ENCODE results near the gene SPATA6. TPM values are rescaled to one million over a fixed set of nuclear protein-coding genes. Genes with fewer than 3 reads are reported as not detected.
"Not testable (repeated sequence)": the region's sequence is repeated elsewhere in the genome, so short reads cannot be mapped to it uniquely, and the experiment has no call there.

The SPATA6 gene
- polyA plus RNA-seq, 1 donor: 8.2 TPM

DNA sequence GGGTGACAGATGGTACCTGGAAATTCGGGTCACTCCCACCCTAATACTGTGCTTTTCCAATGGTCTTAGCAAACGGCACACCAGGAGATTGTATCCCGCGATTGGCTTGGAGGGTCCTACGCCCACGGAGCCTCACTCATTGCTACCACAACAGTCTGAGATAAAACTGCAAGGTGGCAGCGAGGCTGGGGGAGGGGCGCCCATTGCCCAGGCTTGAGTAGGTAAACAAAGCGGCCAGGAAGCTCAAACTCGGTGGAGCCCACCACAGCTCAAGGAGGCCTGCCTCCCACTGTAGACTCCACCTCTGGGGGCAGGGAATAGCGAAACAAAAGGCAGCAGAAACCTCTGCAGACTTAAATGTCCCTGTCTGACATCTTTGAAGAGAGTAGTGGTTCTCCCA is 160.2 kb downstream of the SPATA6 start:
- not testable (repeated sequence) for H3K9me3 ChIP-seq (ENCODE audit: control insufficient read depth, low read depth, low read length); H3K4me3 ChIP-seq (ENCODE audit: low read length); H3K27me3 ChIP-seq (ENCODE audit: control insufficient read depth, insufficient read depth, low read length); H3K36me3 ChIP-seq (ENCODE audit: control insufficient read depth, insufficient read depth, low read length); H3K4me1 ChIP-seq (ENCODE audit: control insufficient read depth, insufficient read depth, low read length); DNase-seq; H3K27ac ChIP-seq (ENCODE audit: low read length)
- no CpG with 5 or more reads among the region's 11 CpGs for WGBS (ENCODE audit: insufficient coverage, low lambda C conversion rate)

DNA sequence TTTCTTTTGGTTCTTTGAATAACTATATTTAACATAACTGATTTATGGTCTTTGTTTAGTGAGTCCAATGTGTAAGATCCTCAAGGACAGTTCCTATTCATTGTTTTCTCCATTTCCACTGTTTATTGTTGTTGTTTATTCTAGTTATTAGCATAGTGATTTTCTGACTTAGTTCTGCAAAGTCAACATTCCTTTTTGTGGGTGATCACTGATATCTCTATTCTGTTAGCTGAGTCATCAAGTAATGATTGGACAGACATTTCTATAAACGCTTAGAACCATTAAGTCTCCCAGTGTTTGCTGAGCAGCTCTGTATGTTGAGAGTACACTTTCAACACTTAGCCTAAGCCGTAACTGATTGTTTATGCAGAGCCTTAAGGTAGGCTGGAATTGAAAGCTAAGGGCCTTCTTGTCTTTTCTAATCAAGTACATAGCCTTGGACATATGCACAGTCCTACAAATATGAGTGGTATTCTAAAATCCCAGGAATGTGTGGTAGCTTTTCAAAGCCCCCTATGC is 162.4 kb downstream of the SPATA6 start:
- Histone ChIP-seq H3K27ac (ENCODE audit: low read length) (no peak overlapping the region), H3K36me3 (ENCODE audit: control insufficient read depth, insufficient read depth, low read length) (no peaks in the 10 kb centered on the region), H3K4me1 (ENCODE audit: control insufficient read depth, insufficient read depth, low read length) (no peaks in the 10 kb centered on the region), H3K9me3 (ENCODE audit: control insufficient read depth, low read depth, low read length) (no peaks in the 10 kb centered on the region), H3K4me3 (ENCODE audit: low read length) (no peak overlapping the region), H3K27me3 (ENCODE audit: control insufficient read depth, insufficient read depth, low read length) (no peaks in the 10 kb centered on the region)
- DNase-seq: no peak
- no CpG with 5 or more reads among the region's 2 CpGs for WGBS (ENCODE audit: insufficient coverage, low lambda C conversion rate)

DNA sequence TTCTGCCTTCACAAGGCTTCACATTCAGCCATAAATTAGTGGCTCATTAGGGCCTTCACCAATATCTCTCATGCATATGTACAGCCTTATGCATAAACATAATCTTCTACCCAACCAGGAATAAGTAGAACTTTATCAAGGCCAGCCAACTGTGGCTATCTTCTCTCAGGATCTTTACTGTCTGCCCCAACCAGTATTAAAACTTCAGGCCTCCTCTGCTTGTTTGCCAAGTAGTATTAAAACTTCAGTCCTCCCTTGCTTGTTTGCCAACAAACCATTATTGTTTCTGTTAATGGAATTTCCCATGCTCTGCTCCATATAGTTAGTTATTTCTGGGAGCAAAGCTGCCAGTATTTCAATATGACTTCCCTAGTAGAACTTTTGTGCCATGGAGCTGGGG is 169.4 kb downstream of the SPATA6 start:
- Histone ChIP-seq H3K4me1 (ENCODE audit: control insufficient read depth, insufficient read depth, low read length) (no peaks in the 10 kb centered on the region), H3K4me3 (ENCODE audit: low read length) (no peak overlapping the region), H3K27ac (ENCODE audit: low read length) (no peak overlapping the region), H3K9me3 (ENCODE audit: control insufficient read depth, low read depth, low read length) (peaks cover 8% of the 10 kb centered on the region), H3K36me3 (ENCODE audit: control insufficient read depth, insufficient read depth, low read length) (no peaks in the 10 kb centered on the region), H3K27me3 (ENCODE audit: control insufficient read depth, insufficient read depth, low read length) (no peaks in the 10 kb centered on the region)
- no peak for DNase-seq

DNA sequence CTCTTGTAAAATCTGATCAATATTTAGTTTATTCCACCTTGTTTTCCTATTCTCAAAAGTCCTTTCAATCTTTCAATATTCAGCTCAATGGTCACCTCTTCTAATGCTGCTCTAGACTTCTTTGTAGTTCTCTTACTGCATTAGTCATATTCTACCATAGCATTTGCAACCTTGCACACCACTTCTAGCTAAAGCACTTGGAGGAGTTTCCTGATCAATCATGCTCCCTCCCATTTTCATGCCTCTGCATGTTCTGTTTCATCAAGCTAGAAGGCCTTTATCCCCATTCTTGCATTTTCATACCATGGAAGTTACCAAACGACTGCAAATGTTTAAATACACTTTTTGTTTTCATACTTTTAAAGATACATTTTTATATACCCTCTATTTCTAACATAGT is 177.3 kb downstream of the SPATA6 start:
- Histone ChIP-seq H3K36me3 (ENCODE audit: control insufficient read depth, insufficient read depth, low read length) (no peaks in the 10 kb centered on the region), H3K9me3 (ENCODE audit: control insufficient read depth, low read depth, low read length) (no peaks in the 10 kb centered on the region), H3K27me3 (ENCODE audit: control insufficient read depth, insufficient read depth, low read length) (no peaks in the 10 kb centered on the region), H3K4me3 (ENCODE audit: low read length) (no peak overlapping the region), H3K4me1 (ENCODE audit: control insufficient read depth, insufficient read depth, low read length) (no peaks in the 10 kb centered on the region), H3K27ac (ENCODE audit: low read length) (no peak overlapping the region)
- WGBS (ENCODE audit: insufficient coverage, low lambda C conversion rate): no CpG with 5 or more reads among the region's 1 CpG
- no peak for DNase-seq

DNA sequence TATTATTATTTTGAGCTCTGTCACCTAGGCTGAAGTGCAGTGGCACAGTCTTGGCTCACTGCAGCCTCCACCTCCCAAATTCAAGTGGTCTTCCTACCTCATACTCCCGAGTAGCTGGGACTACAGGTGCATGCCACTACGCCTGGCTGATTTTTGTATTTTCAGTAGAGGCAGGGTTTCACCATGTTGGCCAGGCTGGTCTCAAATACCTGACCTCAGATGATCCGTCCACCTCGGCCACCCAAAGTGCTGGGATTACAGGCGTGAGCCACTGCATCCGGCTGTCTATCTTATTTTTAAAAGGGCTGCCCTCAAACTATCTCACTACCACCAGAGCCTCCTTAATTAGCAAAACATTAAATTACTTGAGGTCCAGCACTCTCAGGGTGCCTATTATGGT is 177.9 kb downstream of the SPATA6 start:
- no CpG with 5 or more reads among the region's 6 CpGs for WGBS (ENCODE audit: insufficient coverage, low lambda C conversion rate)
- DNase-seq; H3K4me1 ChIP-seq (ENCODE audit: control insufficient read depth, insufficient read depth, low read length); H3K4me3 ChIP-seq (ENCODE audit: low read length); H3K36me3 ChIP-seq (ENCODE audit: control insufficient read depth, insufficient read depth, low read length); H3K27me3 ChIP-seq (ENCODE audit: control insufficient read depth, insufficient read depth, low read length); H3K9me3 ChIP-seq (ENCODE audit: control insufficient read depth, low read depth, low read length); H3K27ac ChIP-seq (ENCODE audit: low read length): not testable (repeated sequence)

DNA sequence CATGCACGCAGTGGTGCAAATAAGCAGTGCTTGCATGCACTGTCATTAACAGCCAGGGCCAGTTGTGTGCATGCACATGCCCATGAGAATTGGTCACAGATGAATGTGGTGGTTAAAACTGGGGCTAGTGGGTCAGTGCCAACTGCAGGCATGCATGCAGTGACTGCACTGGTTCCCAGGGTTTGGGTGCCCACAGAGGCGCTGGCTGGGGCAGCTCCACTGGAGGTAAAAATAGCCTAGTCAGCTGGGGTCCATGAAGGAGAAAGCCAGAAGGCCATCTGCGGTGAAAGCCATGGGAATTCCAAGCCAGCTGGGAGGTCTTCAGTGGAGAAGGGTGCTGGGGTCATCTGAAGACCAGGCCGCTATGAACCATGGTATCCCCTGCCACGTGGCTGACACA is 179.3 kb downstream of the SPATA6 start:
- H3K4me1 ChIP-seq (ENCODE audit: control insufficient read depth, insufficient read depth, low read length): no peaks in the 10 kb centered on the region
- H3K27ac ChIP-seq (ENCODE audit: low read length): no peak overlapping the region
- H3K27me3 ChIP-seq (ENCODE audit: control insufficient read depth, insufficient read depth, low read length): no peaks in the 10 kb centered on the region
- no peaks in the 10 kb centered on the region for H3K9me3 ChIP-seq (ENCODE audit: control insufficient read depth, low read depth, low read length)
- DNase-seq: no peak
- no CpG with 5 or more reads among the region's 5 CpGs for WGBS (ENCODE audit: insufficient coverage, low lambda C conversion rate)
- no peak overlapping the region for H3K4me3 ChIP-seq (ENCODE audit: low read length)
- H3K36me3 ChIP-seq (ENCODE audit: control insufficient read depth, insufficient read depth, low read length): no peaks in the 10 kb centered on the region

DNA sequence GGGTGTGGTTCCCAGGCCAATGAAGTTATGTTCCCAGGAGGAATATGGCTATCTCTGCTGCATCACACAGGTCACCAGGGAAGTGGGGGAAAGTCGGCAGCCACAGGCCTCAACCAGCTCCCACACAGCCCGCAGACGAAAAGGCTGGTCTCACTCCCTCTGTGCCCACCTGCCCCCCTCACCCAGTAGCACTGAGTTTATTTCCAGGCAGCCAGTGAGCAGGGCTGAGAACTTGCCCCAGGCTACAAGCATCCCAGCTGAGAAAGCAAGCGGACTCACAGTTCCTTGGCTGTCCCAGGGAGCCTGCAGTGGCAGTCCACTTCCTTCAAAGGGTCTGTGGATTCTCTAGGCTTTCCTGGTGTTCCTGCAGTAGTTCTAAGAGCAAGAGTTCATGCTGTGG is 180.6 kb downstream of the SPATA6 start:
- H3K4me1 ChIP-seq (ENCODE audit: control insufficient read depth, insufficient read depth, low read length): no peaks in the 10 kb centered on the region
- H3K27ac ChIP-seq (ENCODE audit: low read length): no peak overlapping the region
- H3K27me3 ChIP-seq (ENCODE audit: control insufficient read depth, insufficient read depth, low read length): no peaks in the 10 kb centered on the region
- WGBS (ENCODE audit: insufficient coverage, low lambda C conversion rate): no CpG with 5 or more reads among the region's 4 CpGs
- no peaks in the 10 kb centered on the region for H3K36me3 ChIP-seq (ENCODE audit: control insufficient read depth, insufficient read depth, low read length)
- DNase-seq: no peak
- H3K9me3 ChIP-seq (ENCODE audit: control insufficient read depth, low read depth, low read length): no peaks in the 10 kb centered on the region
- H3K4me3 ChIP-seq (ENCODE audit: low read length): no peak overlapping the region

DNA sequence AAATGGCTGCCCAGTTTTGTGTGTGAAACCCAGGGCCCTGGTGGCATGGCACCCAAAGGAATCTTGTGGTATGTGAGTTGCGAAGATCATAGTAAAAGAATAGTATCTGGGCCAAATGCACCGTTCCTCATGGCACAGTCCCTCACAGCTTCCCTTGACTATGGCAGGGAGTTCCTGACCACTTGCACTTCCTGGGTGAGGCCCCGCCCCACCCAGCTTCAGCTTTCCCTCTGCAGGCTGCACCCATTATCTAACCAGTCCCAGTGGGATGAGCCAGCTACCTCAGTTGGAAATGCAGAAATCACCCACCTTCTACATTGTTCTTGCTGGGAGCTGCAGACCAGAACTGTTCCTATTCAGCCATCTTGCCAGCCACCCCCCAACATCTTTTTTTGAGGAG is 186.5 kb downstream of the SPATA6 start:
- H3K27me3 ChIP-seq (ENCODE audit: control insufficient read depth, insufficient read depth, low read length): no peaks in the 10 kb centered on the region
- no peaks in the 10 kb centered on the region for H3K36me3 ChIP-seq (ENCODE audit: control insufficient read depth, insufficient read depth, low read length)
- no peaks in the 10 kb centered on the region for H3K4me1 ChIP-seq (ENCODE audit: control insufficient read depth, insufficient read depth, low read length)
- H3K27ac ChIP-seq (ENCODE audit: low read length): no peak overlapping the region
- no peak overlapping the region for H3K4me3 ChIP-seq (ENCODE audit: low read length)
- no peaks in the 10 kb centered on the region for H3K9me3 ChIP-seq (ENCODE audit: control insufficient read depth, low read depth, low read length)
- no CpG with 5 or more reads among the region's 3 CpGs for WGBS (ENCODE audit: insufficient coverage, low lambda C conversion rate)
- DNase-seq: no peak

DNA sequence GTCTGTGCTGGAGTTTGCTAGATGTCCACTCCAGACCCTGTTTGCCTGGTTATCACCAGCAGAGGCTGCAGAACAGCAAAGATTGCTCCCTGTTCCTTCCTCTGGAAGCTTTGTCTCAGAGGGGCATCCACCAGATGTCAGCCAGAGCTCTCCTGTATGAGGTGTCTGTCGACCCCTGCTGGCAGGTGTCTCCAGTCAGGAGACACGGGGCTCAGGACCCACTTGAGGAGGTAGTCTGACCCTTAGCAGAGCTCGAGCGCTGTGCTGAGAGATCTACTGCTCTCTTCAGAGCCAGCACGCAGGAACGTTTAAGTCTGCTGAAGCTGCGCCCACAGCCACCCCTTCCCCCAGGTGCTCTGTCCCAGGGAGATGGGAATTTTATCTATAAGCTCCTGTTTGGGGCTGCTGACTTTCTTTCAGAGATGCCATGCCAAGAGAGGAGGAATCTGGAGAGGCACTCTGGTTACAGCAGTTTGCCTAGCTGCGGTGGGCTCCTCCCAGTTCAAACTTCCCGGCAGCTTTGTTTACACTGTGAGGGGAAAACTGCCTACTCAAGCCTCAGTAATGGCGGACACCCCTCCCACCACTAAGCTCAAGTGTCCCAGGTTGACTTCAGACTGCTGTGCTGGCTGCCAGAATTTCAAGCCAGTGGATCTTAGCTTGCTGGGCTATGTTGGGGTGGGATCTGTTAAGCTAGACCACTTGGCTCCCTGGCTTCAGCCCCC is 187.1 kb downstream of the SPATA6 start:
- H3K4me3 ChIP-seq (ENCODE audit: low read length); DNase-seq; H3K4me1 ChIP-seq (ENCODE audit: control insufficient read depth, insufficient read depth, low read length); H3K27ac ChIP-seq (ENCODE audit: low read length); H3K36me3 ChIP-seq (ENCODE audit: control insufficient read depth, insufficient read depth, low read length); H3K27me3 ChIP-seq (ENCODE audit: control insufficient read depth, insufficient read depth, low read length); H3K9me3 ChIP-seq (ENCODE audit: control insufficient read depth, low read depth, low read length): not testable (repeated sequence)
- no CpG with 5 or more reads among the region's 10 CpGs for WGBS (ENCODE audit: insufficient coverage, low lambda C conversion rate)

DNA sequence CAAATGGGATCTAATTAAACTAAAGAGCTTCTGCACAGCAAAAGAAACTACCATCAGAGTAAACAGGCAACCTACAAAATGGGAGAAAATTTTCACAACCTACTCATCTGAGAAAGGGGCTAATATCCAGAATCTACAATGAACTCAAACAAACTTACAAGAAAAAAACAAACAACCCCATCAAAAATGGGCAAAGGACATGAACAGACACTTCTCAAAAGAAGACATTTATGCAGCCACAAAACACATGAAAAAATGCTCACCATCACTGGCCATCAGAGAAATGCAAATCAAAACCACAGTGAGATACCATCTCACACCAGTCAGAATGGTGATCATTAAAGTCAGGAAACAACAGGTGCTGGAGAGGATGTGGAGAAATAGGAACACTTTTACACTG is 189.7 kb downstream of the SPATA6 start:
- H3K4me1 ChIP-seq (ENCODE audit: control insufficient read depth, insufficient read depth, low read length): not testable (repeated sequence)

DNA sequence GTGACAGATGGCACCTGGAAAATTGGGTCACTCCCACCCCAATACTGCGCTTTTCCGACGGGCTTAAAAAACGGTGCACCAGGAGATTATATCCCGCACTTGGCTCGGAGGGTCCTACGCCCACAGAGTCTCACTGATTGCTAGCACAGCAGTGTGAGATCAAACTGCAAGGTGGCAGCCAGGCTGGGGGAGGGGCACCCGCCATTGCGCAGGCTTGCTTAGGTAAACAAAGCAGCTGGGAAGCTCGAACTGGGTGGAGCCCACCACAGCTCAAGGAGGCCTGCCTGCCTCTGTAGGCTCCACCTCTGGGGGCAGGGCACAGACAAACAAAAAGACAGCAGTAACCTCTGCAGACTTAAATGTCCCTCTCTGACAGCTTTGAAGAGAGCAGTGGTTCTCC is 194.6 kb downstream of the SPATA6 start:
- whole genome bisulfite sequencing (ENCODE audit: insufficient coverage, low lambda C conversion rate): no CpG with 5 or more reads among the region's 10 CpGs
- H3K4me1 ChIP-seq (ENCODE audit: control insufficient read depth, insufficient read depth, low read length); H3K9me3 ChIP-seq (ENCODE audit: control insufficient read depth, low read depth, low read length); H3K27ac ChIP-seq (ENCODE audit: low read length); DNase-seq; H3K4me3 ChIP-seq (ENCODE audit: low read length); H3K36me3 ChIP-seq (ENCODE audit: control insufficient read depth, insufficient read depth, low read length); H3K27me3 ChIP-seq (ENCODE audit: control insufficient read depth, insufficient read depth, low read length): not testable (repeated sequence)

More for the DNA sequence above, 189.7 kb downstream of the SPATA6 start:
- H3K9me3 ChIP-seq (ENCODE audit: control insufficient read depth, low read depth, low read length); H3K27ac ChIP-seq (ENCODE audit: low read length); DNase-seq; H3K27me3 ChIP-seq (ENCODE audit: control insufficient read depth, insufficient read depth, low read length); H3K4me3 ChIP-seq (ENCODE audit: low read length); H3K36me3 ChIP-seq (ENCODE audit: control insufficient read depth, insufficient read depth, low read length): not testable (repeated sequence)

Data from large intestine (tissue), 3 donors.